SK-N-SH (cell line): ENCODE results near the gene PCDHB7. TPM values are rescaled to one million over a fixed set of nuclear protein-coding genes. Genes with fewer than 3 reads are reported as not detected.
"Not testable (repeated sequence)": the region's sequence is repeated elsewhere in the genome, so short reads cannot be mapped to it uniquely, and the experiment has no call there.

Experiments
- CTCF ChIA-PET: fragments of 300-600, 350-600 bp; formaldehyde crosslinking; extraction: SDS; loops from one replicate; lab custom pipeline; 2021; lab: Yijun Ruan, JAX
- POLR2A ChIA-PET: fragments of 350-600 bp; sonication (Branson Sonifier 250); formaldehyde crosslinking; extraction: SDS; loops from one replicate; lab custom pipeline; 2020; ENCODE audit warnings: antibody characterized with exemption, inconsistent platforms; lab: Yijun Ruan, JAX
- DNase-seq: peaks from one replicate; pipeline ENCODE4 v3.0.0; 2012
- H2AFZ ChIP-seq: fragments of 200-600 bp; sonication (generic); 2 replicates; pipeline ENCODE4 v1.8.1; 2016; ENCODE audit warnings: antibody characterized with exemption, mild to moderate bottlenecking, low read depth
- H3F3A ChIP-seq: fragments of 200-600 bp; sonication (generic); replicated peaks from 2 replicates; pipeline ENCODE3; 2016; ENCODE audit warnings: antibody characterized with exemption, mild to moderate bottlenecking; ENCODE audit not compliant: insufficient read depth
- H3K27ac ChIP-seq, 2 experiments: fragments of 200-500 bp in 1 of 2; fragments of 200-600 bp in 1 of 2; sonication (Bioruptor generic) in 1 of 2; sonication (generic), shearing (Covaris generic) in 1 of 2; 2 replicates each; pipeline versions ENCODE4 v1.5.1 to v1.6.1; 2014 to 2016; ENCODE audit warnings: low read depth in 2 of 2, inconsistent platforms in 1 of 2, low read length in 1 of 2, mild to moderate bottlenecking in 1 of 2, mixed read lengths in 1 of 2
- H3K27me3 ChIP-seq: fragments of 200-600 bp; sonication (generic), shearing (Covaris generic); 2 replicates; pipeline ENCODE4 v1.6.1; 2016; ENCODE audit warnings: mixed run types; ENCODE audit not compliant: insufficient read depth
- H3K36me3 ChIP-seq, 2 experiments: fragments of 200-500 bp in 1 of 2; fragments of 200-600 bp in 1 of 2; sonication (Bioruptor generic) in 1 of 2; sonication (generic) in 1 of 2; replicated peaks in 1 of 2; 2 replicates each; pipeline versions ENCODE3 to v1.5.1; 2014 to 2016; ENCODE audit warnings: low read length in 1 of 2, mild to moderate bottlenecking in 1 of 2; ENCODE audit not compliant: insufficient read depth in 2 of 2, control insufficient read depth in 1 of 2
- H3K4me1 ChIP-seq, 2 experiments: fragments of 200-500 bp in 1 of 2; fragments of 200-600 bp in 1 of 2; sonication (Bioruptor generic) in 1 of 2; sonication (generic), shearing (Covaris generic) in 1 of 2; 2 replicates each; pipeline versions ENCODE4 v1.5.1 to v1.6.1; 2014 to 2016; ENCODE audit warnings: low read depth in 1 of 2, low read length in 1 of 2, mixed run types in 1 of 2; ENCODE audit not compliant: insufficient read depth in 2 of 2, control insufficient read depth in 1 of 2
- H3K4me2 ChIP-seq: fragments of 200-600 bp; sonication (generic), shearing (Covaris generic); 2 replicates; pipeline ENCODE4 v1.6.1; 2017; ENCODE audit warnings: mixed run types
- H3K4me3 ChIP-seq, 2 experiments: fragments of 200-500 bp in 1 of 2; fragments of 200-600 bp in 1 of 2; sonication (Bioruptor generic) in 1 of 2; sonication (generic), shearing (Covaris generic) in 1 of 2; 2 replicates each; pipeline versions ENCODE4 v1.5.1 to v1.8.1; 2014 to 2016; ENCODE audit warnings: low read depth in 2 of 2, inconsistent platforms in 1 of 2, low read length in 1 of 2, mild to moderate bottlenecking in 1 of 2, mixed read lengths in 1 of 2, moderate library complexity in 1 of 2
- H3K79me2 ChIP-seq: fragments of 200-600 bp; sonication (generic); 2 replicates; pipeline ENCODE4 v1.8.1; 2017; ENCODE audit warnings: mild to moderate bottlenecking; ENCODE audit not compliant: insufficient read depth
- H3K9ac ChIP-seq: fragments of 200-600 bp; sonication (generic); 2 replicates; pipeline ENCODE4 v1.6.1; 2017; ENCODE audit warnings: mixed run types
- H3K9me2 ChIP-seq: fragments of 200-600 bp; sonication (generic); 2 replicates; pipeline ENCODE4 v1.6.1; 2017; ENCODE audit warnings: mixed run types
- H3K9me3 ChIP-seq: fragments of 200-600 bp; sonication (generic); 2 replicates; pipeline ENCODE4 v1.6.1; 2017; ENCODE audit warnings: mixed run types, mild to moderate bottlenecking, moderate library complexity
- H4K20me1 ChIP-seq: fragments of 200-600 bp; sonication (generic); 2 replicates; pipeline ENCODE4 v1.6.1; 2017; ENCODE audit warnings: mild to moderate bottlenecking, mixed run types; ENCODE audit not compliant: insufficient read depth
- WGBS: methylation state at CpG from one replicate; pipeline ENCODE4 v1.1.6; 2017; ENCODE audit warnings: low lambda C conversion rate; 5-methylcytosine and 5-hydroxymethylcytosine counted together
- polyA plus RNA-seq, 3 experiments: library from polyadenylated mRNA; depleted of rRNA; stranded (reverse); fragments of >200 nt; gene quantifications; 2 replicates each; pipeline ENCODE4 v1.2.3, GENCODE V29; 2012
- TF ChIP-seq, protein P1 (sequence below): fragments of 200-600 bp; sonication (generic); IDR thresholded peaks from 2 replicates; pipeline ENCODE4 v1.6.1; 2017; ENCODE audit warnings: antibody characterized with exemption, mild to moderate bottlenecking, moderate library complexity

PCDHB7 gene
- polyA plus RNA-seq, 1 of the 3 experiments (the other 2 are of a cell fraction): 1.7 TPM

DNA sequence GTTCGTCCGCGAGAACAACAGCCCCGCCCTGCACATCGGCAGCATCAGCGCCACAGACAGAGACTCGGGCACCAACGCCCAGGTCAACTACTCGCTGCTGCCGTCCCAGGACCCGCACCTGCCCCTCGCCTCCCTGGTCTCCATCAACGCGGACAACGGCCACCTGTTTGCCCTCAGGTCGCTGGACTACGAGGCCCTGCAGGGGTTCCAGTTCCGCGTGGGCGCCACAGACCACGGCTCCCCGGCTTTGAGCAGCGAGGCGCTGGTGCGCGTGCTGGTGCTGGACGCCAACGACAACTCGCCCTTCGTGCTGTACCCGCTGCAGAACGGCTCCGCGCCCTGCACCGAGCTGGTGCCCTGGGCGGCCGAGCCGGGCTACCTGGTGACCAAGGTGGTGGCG is 37.8 kb downstream of the PCDHB7 start:
- H3K4me1 ChIP-seq, H3K27me3 ChIP-seq, H3K9me3 ChIP-seq, H2AFZ ChIP-seq, H3K9ac ChIP-seq, H3K4me3 ChIP-seq, H3K79me2 ChIP-seq, H3K36me3 ChIP-seq, DNase-seq, H4K20me1 ChIP-seq, CTCF ChIA-PET, H3F3A ChIP-seq, H3K27ac ChIP-seq, H3K4me2 ChIP-seq, POLR2A ChIA-PET, H3K9me2 ChIP-seq: not testable (repeated sequence)
- 87% methylated on average over 26 of the region's 39 CpGs for WGBS

DNA sequence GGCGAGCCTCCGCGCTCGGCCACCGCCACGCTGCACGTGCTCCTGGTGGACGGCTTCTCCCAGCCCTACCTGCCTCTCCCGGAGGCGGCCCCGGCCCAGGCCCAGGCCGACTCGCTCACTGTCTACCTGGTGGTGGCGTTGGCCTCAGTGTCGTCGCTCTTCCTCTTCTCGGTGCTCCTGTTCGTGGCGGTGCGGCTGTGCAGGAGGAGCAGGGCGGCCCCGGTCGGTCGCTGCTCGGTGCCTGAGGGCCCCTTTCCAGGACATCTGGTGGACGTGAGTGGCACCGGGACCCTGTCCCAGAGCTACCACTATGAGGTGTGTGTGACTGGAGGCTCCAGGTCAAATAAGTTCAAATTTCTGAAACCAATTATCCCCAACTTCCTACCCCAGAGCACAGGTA is 38.4 kb downstream of the PCDHB7 start:
- H3K79me2 ChIP-seq, H3K9me3 ChIP-seq, H3K27ac ChIP-seq, H3K4me3 ChIP-seq, H3K4me2 ChIP-seq, H3K9ac ChIP-seq, CTCF ChIA-PET, H3K27me3 ChIP-seq, H3F3A ChIP-seq, POLR2A ChIA-PET, H4K20me1 ChIP-seq, H2AFZ ChIP-seq, H3K36me3 ChIP-seq, DNase-seq, H3K9me2 ChIP-seq, H3K4me1 ChIP-seq: not testable (repeated sequence)
- WGBS: 81% methylated on average over 13 of the region's 27 CpGs

DNA sequence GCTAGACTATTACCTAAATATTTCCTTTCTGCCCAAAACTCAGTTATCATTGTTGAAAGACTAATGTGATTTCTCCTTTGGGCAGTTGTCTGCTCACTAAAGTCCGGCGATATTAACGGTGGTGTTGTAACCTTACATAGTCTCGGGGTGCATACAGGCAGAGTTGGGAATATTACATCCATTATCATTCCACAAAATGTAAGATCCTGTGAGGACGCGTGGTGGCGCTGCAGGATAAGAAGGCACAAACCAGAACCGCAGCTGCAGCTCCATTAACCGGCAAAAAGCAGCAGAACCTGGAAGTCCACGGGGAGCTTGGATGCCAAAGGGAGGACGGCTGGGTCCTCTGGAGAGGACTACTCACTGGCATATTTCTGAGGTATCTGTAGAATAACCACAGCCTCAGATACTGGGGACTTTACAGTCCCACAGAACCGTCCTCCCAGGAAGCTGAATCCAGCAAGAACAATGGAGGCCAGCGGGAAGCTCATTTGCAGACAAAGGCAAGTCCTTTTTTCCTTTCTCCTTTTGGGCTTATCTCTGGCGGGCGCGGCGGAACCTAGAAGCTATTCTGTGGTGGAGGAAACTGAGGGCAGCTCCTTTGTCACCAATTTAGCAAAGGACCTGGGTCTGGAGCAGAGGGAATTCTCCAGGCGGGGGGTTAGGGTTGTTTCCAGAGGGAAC is 41.4 kb downstream of the PCDHB7 start, which contains the start of gene PCDHB13:
PCDHB13 (plus strand) TSS at position 264 of the 684 bp plus-strand sequence; CDS start at position 469, 205 bp downstream.
- TF ChIP-seq, protein P1, sequence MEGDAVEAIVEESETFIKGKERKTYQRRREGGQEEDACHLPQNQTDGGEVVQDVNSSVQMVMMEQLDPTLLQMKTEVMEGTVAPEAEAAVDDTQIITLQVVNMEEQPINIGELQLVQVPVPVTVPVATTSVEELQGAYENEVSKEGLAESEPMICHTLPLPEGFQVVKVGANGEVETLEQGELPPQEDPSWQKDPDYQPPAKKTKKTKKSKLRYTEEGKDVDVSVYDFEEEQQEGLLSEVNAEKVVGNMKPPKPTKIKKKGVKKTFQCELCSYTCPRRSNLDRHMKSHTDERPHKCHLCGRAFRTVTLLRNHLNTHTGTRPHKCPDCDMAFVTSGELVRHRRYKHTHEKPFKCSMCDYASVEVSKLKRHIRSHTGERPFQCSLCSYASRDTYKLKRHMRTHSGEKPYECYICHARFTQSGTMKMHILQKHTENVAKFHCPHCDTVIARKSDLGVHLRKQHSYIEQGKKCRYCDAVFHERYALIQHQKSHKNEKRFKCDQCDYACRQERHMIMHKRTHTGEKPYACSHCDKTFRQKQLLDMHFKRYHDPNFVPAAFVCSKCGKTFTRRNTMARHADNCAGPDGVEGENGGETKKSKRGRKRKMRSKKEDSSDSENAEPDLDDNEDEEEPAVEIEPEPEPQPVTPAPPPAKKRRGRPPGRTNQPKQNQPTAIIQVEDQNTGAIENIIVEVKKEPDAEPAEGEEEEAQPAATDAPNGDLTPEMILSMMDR: peak; percentile 17; the same call in 1 of the 2 replicates
- H3K4me2 ChIP-seq, POLR2A ChIA-PET, DNase-seq, H3K9ac ChIP-seq, H3K4me3 ChIP-seq, H3K36me3 ChIP-seq, H3K9me2 ChIP-seq, H3K27me3 ChIP-seq, H3F3A ChIP-seq, H3K4me1 ChIP-seq, H4K20me1 ChIP-seq, H2AFZ ChIP-seq, H3K79me2 ChIP-seq, H3K27ac ChIP-seq, H3K9me3 ChIP-seq: not testable (repeated sequence)
- CTCF ChIA-PET: interaction anchor here (1.4 kb wide), 1 partner anchor 10 kb away, joined by 5 read pairs; the partner anchor contains the start of gene PCDHB14
- 45% methylated on average over 11 of the region's 18 CpGs for WGBS

DNA sequence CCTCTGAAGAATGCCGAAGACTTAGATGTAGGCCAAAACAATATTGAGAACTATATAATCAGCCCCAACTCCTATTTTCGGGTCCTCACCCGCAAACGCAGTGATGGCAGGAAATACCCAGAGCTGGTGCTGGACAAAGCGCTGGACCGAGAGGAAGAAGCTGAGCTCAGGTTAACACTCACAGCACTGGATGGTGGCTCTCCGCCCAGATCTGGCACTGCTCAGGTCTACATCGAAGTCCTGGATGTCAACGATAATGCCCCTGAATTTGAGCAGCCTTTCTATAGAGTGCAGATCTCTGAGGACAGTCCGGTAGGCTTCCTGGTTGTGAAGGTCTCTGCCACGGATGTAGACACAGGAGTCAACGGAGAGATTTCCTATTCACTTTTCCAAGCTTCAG is 42.1 kb downstream of the PCDHB7 start:
- H3K9me3 ChIP-seq, H3K9ac ChIP-seq, H3K4me2 ChIP-seq, DNase-seq, H3K36me3 ChIP-seq, H4K20me1 ChIP-seq, H3K4me1 ChIP-seq, H3K79me2 ChIP-seq, H2AFZ ChIP-seq, H3K9me2 ChIP-seq, H3K27ac ChIP-seq, H3F3A ChIP-seq, H3K27me3 ChIP-seq, H3K4me3 ChIP-seq, POLR2A ChIA-PET, CTCF ChIA-PET: not testable (repeated sequence)
- WGBS: 60% methylated on average over 7 of the region's 12 CpGs

DNA sequence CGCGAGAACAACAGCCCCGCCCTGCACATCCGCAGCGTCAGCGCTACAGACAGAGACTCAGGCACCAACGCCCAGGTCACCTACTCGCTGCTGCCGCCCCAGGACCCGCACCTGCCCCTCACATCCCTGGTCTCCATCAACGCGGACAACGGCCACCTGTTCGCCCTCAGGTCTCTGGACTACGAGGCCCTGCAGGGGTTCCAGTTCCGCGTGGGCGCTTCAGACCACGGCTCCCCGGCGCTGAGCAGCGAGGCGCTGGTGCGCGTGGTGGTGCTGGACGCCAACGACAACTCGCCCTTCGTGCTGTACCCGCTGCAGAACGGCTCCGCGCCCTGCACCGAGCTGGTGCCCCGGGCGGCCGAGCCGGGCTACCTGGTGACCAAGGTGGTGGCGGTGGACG is 43.1 kb downstream of the PCDHB7 start:
- H3K9me3 ChIP-seq, H3K4me3 ChIP-seq, H4K20me1 ChIP-seq, H3K9ac ChIP-seq, H3K4me1 ChIP-seq, H3K4me2 ChIP-seq, DNase-seq, H3K36me3 ChIP-seq, H3K27ac ChIP-seq, POLR2A ChIA-PET, H3K9me2 ChIP-seq, H3K79me2 ChIP-seq, H2AFZ ChIP-seq, H3F3A ChIP-seq, H3K27me3 ChIP-seq: not testable (repeated sequence)
- CTCF ChIA-PET: interaction anchor here (1.4 kb wide), 1 partner anchor 349 kb away, joined by 4 read pairs; no protein-coding TSS in a partner anchor
- WGBS: 72% methylated on average over 12 of the region's 40 CpGs

DNA sequence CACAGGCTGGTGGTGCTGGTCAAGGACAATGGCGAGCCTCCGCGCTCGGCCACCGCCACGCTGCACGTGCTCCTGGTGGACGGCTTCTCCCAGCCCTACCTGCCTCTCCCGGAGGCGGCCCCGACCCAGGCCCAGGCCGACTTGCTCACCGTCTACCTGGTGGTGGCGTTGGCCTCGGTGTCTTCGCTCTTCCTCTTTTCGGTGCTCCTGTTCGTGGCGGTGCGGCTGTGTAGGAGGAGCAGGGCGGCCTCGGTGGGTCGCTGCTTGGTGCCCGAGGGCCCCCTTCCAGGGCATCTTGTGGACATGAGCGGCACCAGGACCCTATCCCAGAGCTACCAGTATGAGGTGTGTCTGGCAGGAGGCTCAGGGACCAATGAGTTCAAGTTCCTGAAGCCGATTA is 43.6 kb downstream of the PCDHB7 start:
- H3K27ac ChIP-seq, H4K20me1 ChIP-seq, H2AFZ ChIP-seq, H3F3A ChIP-seq, H3K9me2 ChIP-seq, H3K4me1 ChIP-seq, DNase-seq, H3K9ac ChIP-seq, H3K36me3 ChIP-seq, H3K27me3 ChIP-seq, POLR2A ChIA-PET, H3K79me2 ChIP-seq, H3K4me2 ChIP-seq, H3K4me3 ChIP-seq, H3K9me3 ChIP-seq: not testable (repeated sequence)
- 56% methylated on average over 17 of the region's 26 CpGs for WGBS
- CTCF ChIA-PET: interaction anchor here (1.3 to 1.6 kb wide), 3 partner anchors 341 to 352 kb away, joined by 4 to 6 read pairs (median 5); no protein-coding TSS in a partner anchor
